ENCODE measurements around the gene AGAP1. TPM values are rescaled to one million over a fixed set of nuclear protein-coding genes. Genes with fewer than 3 reads are reported as not detected.

AGAP1 gene
- polyA plus RNA-seq, 3 donors from 2014 or later = 0.18 to 2.3 (median 0.21) TPM

GRCh38 chr2:236164925-236165841 is 671.3 kb downstream of the AGAP1 start:
- peaks cover 15 to 43% (median 36%) of the 10 kb centered on the region in 3 donors for H3K27me3 Mint-ChIP-seq (ENCODE audit: low read depth in 3 of 3)
- H3K4me3 Mint-ChIP-seq = peak overlapping the region in 1 of 5 donors; percentile 35
- H3K9me3 Mint-ChIP-seq = peaks cover 0 to 2% (median 0%) of the 10 kb centered on the region in 6 donors
- H3K36me3 Mint-ChIP-seq = no peaks in the 10 kb centered on the region
- peaks cover 10 to 12% of the 10 kb centered on the region in 2 donors for H3K4me1 Mint-ChIP-seq
- no peak for DNase-seq
- no peak overlapping the region for H3K27ac Mint-ChIP-seq

- H3K9me3 Mint-ChIP-seq = peaks cover 0 to 2% (median 0%) of the 10 kb centered on the region in 6 donors
- peak overlapping the region in 4 of 5 donors; percentile 47 to 70 (median 59) for H3K4me3 Mint-ChIP-seq
- peaks cover 10 to 11% of the 10 kb centered on the region in 2 donors for H3K4me1 Mint-ChIP-seq
- no peaks in the 10 kb centered on the region for H3K36me3 Mint-ChIP-seq
- H3K27ac Mint-ChIP-seq = no peak overlapping the region
- DNase-seq = no peak
- H3K27me3 Mint-ChIP-seq (ENCODE audit: low read depth in 3 of 3) = peaks cover 21 to 46% (median 44%) of the 10 kb centered on the region in 3 donors
These were observed 672.3 kb downstream of the AGAP1 start for GRCh38 chr2:236165842-236166795.

GRCh38 chr2:236166796-236167296 is 673.0 kb downstream of the AGAP1 start:
- H3K36me3 Mint-ChIP-seq = no peaks in the 10 kb centered on the region
- peaks cover 0 to 2% (median 0%) of the 10 kb centered on the region in 6 donors for H3K9me3 Mint-ChIP-seq
- DNase-seq = no peak
- H3K27ac Mint-ChIP-seq = no peak overlapping the region
- peak overlapping the region in 3 of 5 donors; percentile 18 to 51 (median 40) for H3K4me3 Mint-ChIP-seq
- H3K4me1 Mint-ChIP-seq = peaks cover 10 to 11% of the 10 kb centered on the region in 2 donors
- H3K27me3 Mint-ChIP-seq (ENCODE audit: low read depth in 3 of 3) = peaks cover 18 to 48% (median 41%) of the 10 kb centered on the region in 3 donors

- no peak for DNase-seq
- H3K4me1 Mint-ChIP-seq = peaks cover 10 to 11% of the 10 kb centered on the region in 2 donors
- H3K27ac Mint-ChIP-seq = no peak overlapping the region
- peaks cover 19 to 53% (median 44%) of the 10 kb centered on the region in 3 donors for H3K27me3 Mint-ChIP-seq (ENCODE audit: low read depth in 3 of 3)
- no peaks in the 10 kb centered on the region for H3K36me3 Mint-ChIP-seq
- no peak overlapping the region for H3K4me3 Mint-ChIP-seq
- peaks cover 0 to 2% (median 0%) of the 10 kb centered on the region in 6 donors for H3K9me3 Mint-ChIP-seq
These were observed 673.7 kb downstream of the AGAP1 start for GRCh38 chr2:236167297-236168109.

GRCh38 chr2:236168110-236169080 is 674.6 kb downstream of the AGAP1 start, which contains the start of gene GBX2:
GBX2 (minus strand) TSS chr2:236168386; CDS start chr2:236167971, 415 bp downstream.
- Mint-ChIP-seq H3K4me3 (no peak within 1 kb of the TSS), H3K27me3 (ENCODE audit: low read depth in 3 of 3) (peaks cover 19 to 50% (median 44%) of the 10 kb centered on the region in 3 donors), H3K9me3 (peaks cover 0 to 2% (median 0%) of the 10 kb centered on the region in 6 donors), H3K4me1 (peaks cover 10 to 11% of the 10 kb centered on the region in 2 donors), H3K27ac (no peak within 1 kb of the TSS), H3K36me3 (no peaks in the 10 kb centered on the region)
- DNase-seq = no peak

- Mint-ChIP-seq H3K9me3 (peaks cover 0 to 2% (median 0%) of the 10 kb centered on the region in 6 donors), H3K4me3 (no peak overlapping the region), H3K27ac (no peak overlapping the region), H3K27me3 (ENCODE audit: low read depth in 3 of 3) (peaks cover 26 to 58% (median 50%) of the 10 kb centered on the region in 3 donors), H3K36me3 (no peaks in the 10 kb centered on the region), H3K4me1 (peaks cover 10 to 11% of the 10 kb centered on the region in 2 donors)
- no peak for DNase-seq
These were observed 675.4 kb downstream of the AGAP1 start for GRCh38 chr2:236169151-236169721.

- peaks cover 5 to 11% of the 10 kb centered on the region in 2 donors for H3K4me1 Mint-ChIP-seq
- H3K4me3 Mint-ChIP-seq = no peak overlapping the region
- DNase-seq = no peak
- H3K27ac Mint-ChIP-seq = no peak overlapping the region
- peaks cover 0 to 2% (median 0%) of the 10 kb centered on the region in 6 donors for H3K9me3 Mint-ChIP-seq
- peaks cover 30 to 65% (median 52%) of the 10 kb centered on the region in 3 donors for H3K27me3 Mint-ChIP-seq (ENCODE audit: low read depth in 3 of 3)
- no peaks in the 10 kb centered on the region for H3K36me3 Mint-ChIP-seq
These were observed 676.1 kb downstream of the AGAP1 start for GRCh38 chr2:236169741-236170589.

- peaks cover 0 to 9% of the 10 kb centered on the region in 2 donors for H3K4me1 Mint-ChIP-seq
- H3K9me3 Mint-ChIP-seq = peaks cover 0 to 1% (median 0%) of the 10 kb centered on the region in 6 donors
- peaks cover 30 to 63% (median 48%) of the 10 kb centered on the region in 3 donors for H3K27me3 Mint-ChIP-seq (ENCODE audit: low read depth in 3 of 3)
- no peak overlapping the region for H3K4me3 Mint-ChIP-seq
- no peak for DNase-seq
- no peak overlapping the region for H3K27ac Mint-ChIP-seq
- H3K36me3 Mint-ChIP-seq = no peaks in the 10 kb centered on the region
These were observed 676.8 kb downstream of the AGAP1 start for GRCh38 chr2:236170590-236171165.

GRCh38 chr2:236171181-236171679 is 677.4 kb downstream of the AGAP1 start:
- Mint-ChIP-seq H3K9me3 (peaks cover 0 to 2% (median 0%) of the 10 kb centered on the region in 6 donors), H3K27me3 (ENCODE audit: low read depth in 3 of 3) (peaks cover 28 to 57% (median 51%) of the 10 kb centered on the region in 3 donors), H3K27ac (no peak overlapping the region), H3K4me3 (no peak overlapping the region), H3K36me3 (no peaks in the 10 kb centered on the region), H3K4me1 (peaks cover 0 to 7% of the 10 kb centered on the region in 2 donors)
- no peak for DNase-seq

GRCh38 chr2:236171680-236172254 is 677.9 kb downstream of the AGAP1 start:
- DNase-seq = no peak
- H3K36me3 Mint-ChIP-seq = no peaks in the 10 kb centered on the region

More at GRCh38 chr2:236171680-236172254, 677.9 kb downstream of the AGAP1 start:
- peaks cover 0 to 2% (median 0%) of the 10 kb centered on the region in 6 donors for H3K9me3 Mint-ChIP-seq
- H3K4me3 Mint-ChIP-seq = no peak overlapping the region
- peaks cover 0 to 1% of the 10 kb centered on the region in 2 donors for H3K4me1 Mint-ChIP-seq
- H3K27ac Mint-ChIP-seq = no peak overlapping the region
- peaks cover 25 to 54% (median 52%) of the 10 kb centered on the region in 3 donors for H3K27me3 Mint-ChIP-seq (ENCODE audit: low read depth in 3 of 3)

Measured in immature natural killer cell (primary cell).